Neural cell (in vitro differentiated cells): ENCODE measurements around the gene PTPRN2. TPM values are rescaled to one million over a fixed set of nuclear protein-coding genes. Genes with fewer than 3 reads are reported as not detected.

Experiments used
- H2AFZ ChIP-seq: fragments of 200-600, 300-800 bp; sonication (generic), shearing (Covaris generic); 2 replicates; pipeline ENCODE4 v1.6.0; 2014; ENCODE audit warnings: low read depth, mild to moderate bottlenecking, antibody characterized with exemption, low read length, moderate library complexity
- H3F3A ChIP-seq: fragments of 200-600 bp; shearing (Covaris generic); 2 replicates; pipeline ENCODE4 v1.6.1; 2016; ENCODE audit warnings: mild to moderate bottlenecking, moderate library complexity, mixed read lengths, antibody characterized with exemption, low read length; ENCODE audit not compliant: insufficient read depth, poor library complexity, severe bottlenecking
- H3K27ac ChIP-seq: fragments of 200-600, 300-800 bp; sonication (generic), shearing (Covaris generic); 2 replicates; pipeline ENCODE4 v1.5.1; 2014; ENCODE audit warnings: mild to moderate bottlenecking, low read length, moderate library complexity
- H3K27me3 ChIP-seq: fragments of 300-800, 200-600 bp; sonication (generic), shearing (Covaris generic); 2 replicates; pipeline ENCODE4 v1.6.0; 2014; ENCODE audit warnings: mild to moderate bottlenecking, low read depth, low read length, moderate library complexity; ENCODE audit not compliant: insufficient read depth
- H3K36me3 ChIP-seq: fragments of 300-800, 200-600 bp; sonication (generic), shearing (Covaris generic); 2 replicates; pipeline ENCODE4 v1.5.1; 2014; ENCODE audit warnings: mild to moderate bottlenecking, antibody characterized with exemption, low read length, moderate library complexity; ENCODE audit not compliant: insufficient read depth
- H3K4me2 ChIP-seq: fragments of 300-800, 200-600 bp; sonication (generic), shearing (Covaris generic); 2 replicates; pipeline ENCODE4 v1.6.0; 2014; ENCODE audit warnings: mild to moderate bottlenecking, low read length
- H3K4me3 ChIP-seq: fragments of 300-800, 200-600 bp; sonication (generic), shearing (Covaris generic); 2 replicates; pipeline ENCODE4 v1.5.1; 2014; ENCODE audit warnings: mild to moderate bottlenecking, low read length, moderate library complexity
- H3K79me2 ChIP-seq: fragments of 200-600 bp; shearing (Covaris generic); replicated peaks from 2 replicates; pipeline ENCODE4 v1.6.0; 2014; ENCODE audit warnings: mild to moderate bottlenecking, low read length, moderate library complexity; ENCODE audit not compliant: insufficient read depth
- H3K9ac ChIP-seq: fragments of 300-800, 200-600 bp; sonication (generic), shearing (Covaris generic); 2 replicates; pipeline ENCODE4 v1.6.1; 2016; ENCODE audit warnings: mild to moderate bottlenecking, low read length, mixed read lengths
- H3K9me2 ChIP-seq: fragments of 200-600 bp; shearing (Covaris generic); 2 replicates; pipeline ENCODE4 v1.6.1; 2016; ENCODE audit warnings: mild to moderate bottlenecking, low read length, mixed read lengths; ENCODE audit not compliant: insufficient read depth
- H3K9me3 ChIP-seq: fragments of 200-600, 300-800 bp; sonication (generic), shearing (Covaris generic); 2 replicates; pipeline ENCODE4 v1.6.1; 2016; ENCODE audit warnings: mild to moderate bottlenecking, mixed run types, low read length, moderate library complexity, mixed read lengths
- H4K20me1 ChIP-seq: fragments of 200-600 bp; shearing (Covaris generic); 2 replicates; pipeline ENCODE4 v1.6.1; 2016; ENCODE audit warnings: mild to moderate bottlenecking, mixed run types; ENCODE audit not compliant: insufficient read depth
- EP300 ChIP-seq: fragments of 450-650 bp; conservative IDR thresholded peaks from 2 replicates; pipeline ENCODE4 v1.6.1; 2014; ENCODE audit warnings: antibody characterized with exemption, mild to moderate bottlenecking, moderate library complexity; ENCODE audit not compliant: poor library complexity, severe bottlenecking
- EZH2 ChIP-seq: fragments of 200-600, 300-800 bp; shearing (Covaris generic), sonication (generic); IDR thresholded peaks from 2 replicates; pipeline ENCODE4 v1.6.1; 2014; ENCODE audit warnings: antibody characterized with exemption, low read length, borderline replicate concordance, mild to moderate bottlenecking; ENCODE audit not compliant: insufficient read depth, poor library complexity, severe bottlenecking
- MXI1 ChIP-seq: fragments of 450-650 bp; conservative IDR thresholded peaks from 2 replicates; pipeline ENCODE4 v1.6.1; 2014; ENCODE audit warnings: antibody characterized with exemption, mild to moderate bottlenecking; ENCODE audit not compliant: poor library complexity, severe bottlenecking
- POLR2AphosphoS5 ChIP-seq: IDR thresholded peaks from 2 replicates; pipeline ENCODE4 v1.6.1; 2012
- RAD21 ChIP-seq: fragments of 450-650 bp; conservative IDR thresholded peaks from 2 replicates; pipeline ENCODE4 v1.6.1; 2014; ENCODE audit warnings: antibody characterized with exemption, mild to moderate bottlenecking, moderate library complexity
- REST ChIP-seq: IDR thresholded peaks from 2 replicates; pipeline ENCODE4 v1.6.1; 2012; ENCODE audit warnings: borderline replicate concordance
- SMC3 ChIP-seq: fragments of 450-650 bp; conservative IDR thresholded peaks from 2 replicates; pipeline ENCODE4 v1.6.1; 2014; ENCODE audit warnings: antibody characterized with exemption, mild to moderate bottlenecking, moderate library complexity; ENCODE audit not compliant: poor library complexity
- TAF1 ChIP-seq: IDR thresholded peaks from 2 replicates; pipeline ENCODE4 v1.6.1; 2012; ENCODE audit warnings: low read depth
- polyA plus RNA-seq: library from polyadenylated mRNA; depleted of rRNA; stranded (reverse); fragments of >200 nt; gene quantifications from 2 replicates; pipeline ENCODE4 v1.2.3, GENCODE V29; 2014
- TF ChIP-seq, protein P1 (sequence below): fragments of 450-650 bp; IDR thresholded peaks from 2 replicates; pipeline ENCODE4 v1.5.1; 2014; ENCODE audit warnings: antibody characterized with exemption, mild to moderate bottlenecking, moderate library complexity; ENCODE audit not compliant: poor library complexity, severe bottlenecking

Gene PTPRN2
- polyA plus RNA-seq, 1 donor from 2014 or later, result 31.0 TPM

- Histone ChIP-seq H3K9me2 (no peaks in the 10 kb centered on the region), H3K79me2 (peaks cover 6% of the 10 kb centered on the region), H3K27me3 (peaks cover 14% of the 10 kb centered on the region), H4K20me1 (no peaks in the 10 kb centered on the region), H3K9me3 (peaks cover 7% of the 10 kb centered on the region), H3F3A (no peaks in the 10 kb centered on the region), H3K4me2 (no peak overlapping the region), H3K36me3 (no peaks in the 10 kb centered on the region), H3K27ac (no peak overlapping the region), H3K9ac (no peak overlapping the region), H2AFZ (no peak overlapping the region), H3K4me3 (peak overlapping the region; percentile 15)
- TF ChIP-seq EZH2, result no peak
- no peak for TF ChIP-seq POLR2AphosphoS5
- TF ChIP-seq, protein P1, sequence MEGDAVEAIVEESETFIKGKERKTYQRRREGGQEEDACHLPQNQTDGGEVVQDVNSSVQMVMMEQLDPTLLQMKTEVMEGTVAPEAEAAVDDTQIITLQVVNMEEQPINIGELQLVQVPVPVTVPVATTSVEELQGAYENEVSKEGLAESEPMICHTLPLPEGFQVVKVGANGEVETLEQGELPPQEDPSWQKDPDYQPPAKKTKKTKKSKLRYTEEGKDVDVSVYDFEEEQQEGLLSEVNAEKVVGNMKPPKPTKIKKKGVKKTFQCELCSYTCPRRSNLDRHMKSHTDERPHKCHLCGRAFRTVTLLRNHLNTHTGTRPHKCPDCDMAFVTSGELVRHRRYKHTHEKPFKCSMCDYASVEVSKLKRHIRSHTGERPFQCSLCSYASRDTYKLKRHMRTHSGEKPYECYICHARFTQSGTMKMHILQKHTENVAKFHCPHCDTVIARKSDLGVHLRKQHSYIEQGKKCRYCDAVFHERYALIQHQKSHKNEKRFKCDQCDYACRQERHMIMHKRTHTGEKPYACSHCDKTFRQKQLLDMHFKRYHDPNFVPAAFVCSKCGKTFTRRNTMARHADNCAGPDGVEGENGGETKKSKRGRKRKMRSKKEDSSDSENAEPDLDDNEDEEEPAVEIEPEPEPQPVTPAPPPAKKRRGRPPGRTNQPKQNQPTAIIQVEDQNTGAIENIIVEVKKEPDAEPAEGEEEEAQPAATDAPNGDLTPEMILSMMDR, result no peak
- no peak for TF ChIP-seq EP300
- no peak for TF ChIP-seq MXI1
- TF ChIP-seq TAF1, result no peak
- TF ChIP-seq RAD21, result no peak
These were observed 3.2 kb downstream of the PTPRN2 start for GRCh38 chr7:158584407-158584806.

DNA sequence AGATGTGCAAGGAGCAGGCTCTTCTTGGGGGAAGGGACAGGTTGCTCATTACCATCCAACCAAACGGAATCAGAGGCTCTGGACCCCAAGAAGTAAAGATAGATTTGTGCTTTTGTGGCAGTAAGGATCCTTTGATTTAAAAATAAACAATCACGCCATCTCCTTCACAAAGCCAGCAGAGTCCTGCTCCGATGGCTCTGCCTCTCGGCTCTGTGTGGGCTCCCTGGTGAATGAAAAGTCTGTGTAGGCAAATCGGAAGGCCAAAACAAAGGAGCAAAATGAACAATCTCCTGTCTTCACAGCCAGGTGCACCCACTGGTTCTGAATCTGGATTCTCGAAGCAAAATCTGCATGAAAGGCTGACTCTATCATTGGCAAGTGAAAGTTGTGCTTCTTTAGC, 3.8 kb downstream of the PTPRN2 start:
- H3F3A ChIP-seq, result no peaks in the 10 kb centered on the region
- H2AFZ ChIP-seq, result no peak overlapping the region
- no peaks in the 10 kb centered on the region for H4K20me1 ChIP-seq
- H3K9me3 ChIP-seq, result peaks cover 7% of the 10 kb centered on the region
- H3K27me3 ChIP-seq, result peaks cover 9% of the 10 kb centered on the region
- H3K4me2 ChIP-seq, result no peak overlapping the region
- TF ChIP-seq MXI1, result no peak
- TF ChIP-seq, protein P1, result no peak
- TF ChIP-seq TAF1, result no peak
- TF ChIP-seq SMC3, result no peak
- H3K27ac ChIP-seq, result no peak overlapping the region
- peaks cover 6% of the 10 kb centered on the region for H3K79me2 ChIP-seq
- H3K9me2 ChIP-seq, result no peaks in the 10 kb centered on the region
- H3K36me3 ChIP-seq, result no peaks in the 10 kb centered on the region
- peak overlapping the region; percentile 15 for H3K4me3 ChIP-seq
- H3K9ac ChIP-seq, result no peak overlapping the region

DNA sequence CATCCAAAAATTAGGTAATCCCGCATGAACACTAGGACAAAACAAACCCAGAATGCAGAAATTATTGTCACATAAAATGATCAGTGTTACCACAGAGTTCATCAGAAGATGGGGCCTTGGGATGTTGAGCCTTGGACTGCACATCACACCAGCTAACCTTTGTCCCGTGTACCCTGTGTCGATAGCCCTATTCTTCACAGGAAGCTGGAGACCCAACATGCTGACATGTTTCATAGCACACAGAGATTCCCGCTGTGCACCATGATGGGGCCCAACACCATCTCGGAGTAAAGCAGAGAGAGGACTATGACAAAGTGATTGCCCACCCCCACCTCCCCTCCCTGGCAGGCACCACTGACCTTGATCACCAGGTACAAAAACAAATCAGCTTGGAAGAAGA, 4.5 kb downstream of the PTPRN2 start:
- H3K27ac ChIP-seq, result no peak overlapping the region
- no peaks in the 10 kb centered on the region for H3F3A ChIP-seq
- TF ChIP-seq EP300, result no peak
- TF ChIP-seq EZH2, result no peak
- TF ChIP-seq SMC3, result no peak
- TF ChIP-seq RAD21, result no peak
- TF ChIP-seq, protein P1, result no peak
- TF ChIP-seq POLR2AphosphoS5, result no peak
- TF ChIP-seq REST, result no peak
- TF ChIP-seq MXI1, result no peak
- TF ChIP-seq TAF1, result no peak
- no peak overlapping the region for H3K9ac ChIP-seq
- H3K4me3 ChIP-seq, result peak overlapping the region; percentile 15
- H3K36me3 ChIP-seq, result no peaks in the 10 kb centered on the region
- H3K4me2 ChIP-seq, result no peak overlapping the region
- H3K79me2 ChIP-seq, result peaks cover 6% of the 10 kb centered on the region
- H2AFZ ChIP-seq, result no peak overlapping the region
- H3K9me2 ChIP-seq, result no peaks in the 10 kb centered on the region
- H3K27me3 ChIP-seq, result peaks cover 2% of the 10 kb centered on the region
- no peaks in the 10 kb centered on the region for H4K20me1 ChIP-seq
- peaks cover 7% of the 10 kb centered on the region for H3K9me3 ChIP-seq
